ENCODE measurements around the gene TLE3.

Gene TLE3

GRCh38 chr15:70098461-70099166 is 897 bp upstream of the TLE3 start:
- DNase-seq: peak; percentile 18

DNA sequence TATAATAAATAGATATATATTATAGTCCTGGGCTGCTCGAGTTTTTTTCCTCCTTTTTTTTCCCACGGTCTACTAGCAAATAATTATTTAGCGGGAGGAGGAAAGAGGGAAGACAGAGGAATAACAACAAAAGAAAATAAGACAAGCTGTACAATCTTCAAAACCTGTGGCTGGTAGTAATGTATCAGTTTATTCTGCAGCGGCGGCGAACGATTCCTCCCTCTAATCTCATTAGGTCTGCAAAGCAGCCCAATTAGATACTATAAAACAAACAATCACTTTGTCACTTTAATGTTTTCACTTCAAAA is 390 bp upstream of the TLE3 start:
- DNase-seq: no peak

DNA sequence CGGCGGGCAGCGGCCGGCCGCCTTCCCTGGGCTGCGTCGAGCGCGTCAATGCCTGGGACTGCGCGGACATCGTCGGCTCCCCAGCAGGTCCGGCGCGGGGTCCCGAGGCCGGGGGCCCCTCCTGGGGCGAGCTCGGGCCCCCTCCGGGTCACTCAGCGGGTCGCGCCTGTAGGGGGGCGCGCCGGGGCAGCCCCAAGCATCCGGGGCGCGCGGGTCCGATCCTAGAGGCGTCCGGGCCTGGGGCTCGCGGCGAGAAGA is 725 bp downstream of the TLE3 start:
- DNase-seq: no peak

GRCh38 chr15:70096215-70097062 is 1.3 kb downstream of the TLE3 start:
- peak; percentile 14 for DNase-seq

- no peak for DNase-seq
Measured at GRCh38 chr15:70095408-70096214, 2.1 kb downstream of the TLE3 start.

- DNase-seq: peak; percentile 31
Measured at GRCh38 chr15:70094690-70095311, 2.9 kb downstream of the TLE3 start.

GRCh38 chr15:70093481-70094319 is 4.0 kb downstream of the TLE3 start:
- peak; percentile 78 for DNase-seq

DNA sequence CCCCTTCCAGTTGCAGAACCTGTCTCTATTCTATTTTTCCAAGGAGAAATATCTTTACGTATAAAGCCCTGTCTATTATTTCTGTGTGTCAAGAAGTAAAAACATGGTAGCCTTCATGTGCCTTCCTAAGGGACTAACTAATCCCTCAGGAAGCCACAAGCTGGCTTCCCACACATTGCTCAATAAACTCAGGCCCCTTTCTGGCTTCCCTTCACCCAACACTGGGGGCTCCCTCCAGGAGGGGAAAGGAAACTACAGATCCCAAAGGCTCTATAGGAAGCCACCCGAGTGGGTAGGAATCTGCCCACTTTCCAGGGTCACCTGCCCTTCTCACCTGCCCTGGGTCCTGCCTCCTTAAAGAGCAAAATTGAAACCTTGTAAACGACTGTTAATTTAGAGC is 4.6 kb downstream of the TLE3 start:
- no peak for DNase-seq

GRCh38 chr15:70092464-70093027 is 5.2 kb downstream of the TLE3 start:
- no peak for DNase-seq

GRCh38 chr15:70091726-70092463 is 5.8 kb downstream of the TLE3 start:
- peak; percentile 60 for DNase-seq

GRCh38 chr15:70090436-70091296 is 7.1 kb downstream of the TLE3 start:
- DNase-seq: no peak

GRCh38 chr15:70089692-70089971 is 8.1 kb downstream of the TLE3 start:
- DNase-seq: no peak

DNA sequence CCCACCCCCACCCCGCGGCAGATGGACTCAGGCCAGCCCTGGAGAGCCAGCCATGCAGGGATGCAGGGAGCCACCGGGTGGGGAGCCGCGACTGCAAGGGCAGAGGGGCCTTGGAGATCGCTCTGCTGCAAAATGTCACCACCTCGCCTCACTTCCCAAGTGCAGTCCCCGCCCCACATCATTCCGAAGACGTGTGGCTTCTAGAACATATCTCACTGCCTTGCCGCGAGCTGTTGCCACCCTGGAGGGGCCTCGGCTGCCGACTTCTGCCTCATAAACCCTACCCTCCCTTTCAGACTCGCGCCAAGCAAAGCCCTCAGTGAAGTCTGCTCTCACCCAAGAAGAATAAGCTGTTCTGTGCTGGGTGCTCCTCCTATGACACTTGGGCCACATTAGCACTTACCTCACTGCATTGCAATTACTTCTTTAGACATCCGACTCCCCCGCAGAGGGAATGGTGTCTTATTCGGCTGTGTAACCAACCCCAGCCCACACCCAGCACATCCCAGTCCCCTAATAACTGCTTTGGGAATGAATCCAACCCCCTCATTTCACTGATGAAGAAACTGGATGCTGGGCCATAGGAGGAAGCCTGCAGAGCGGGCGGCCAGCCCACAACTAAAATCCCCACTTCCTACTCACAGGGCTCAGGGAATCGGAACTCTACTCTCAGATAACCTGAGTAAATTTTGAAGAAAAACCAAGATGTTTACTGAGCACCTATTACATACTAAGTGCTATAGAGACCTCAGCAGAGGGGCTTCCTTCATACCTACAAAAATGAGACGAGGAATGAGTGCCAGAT is 8.6 kb downstream of the TLE3 start:
- no peak for DNase-seq

DNA sequence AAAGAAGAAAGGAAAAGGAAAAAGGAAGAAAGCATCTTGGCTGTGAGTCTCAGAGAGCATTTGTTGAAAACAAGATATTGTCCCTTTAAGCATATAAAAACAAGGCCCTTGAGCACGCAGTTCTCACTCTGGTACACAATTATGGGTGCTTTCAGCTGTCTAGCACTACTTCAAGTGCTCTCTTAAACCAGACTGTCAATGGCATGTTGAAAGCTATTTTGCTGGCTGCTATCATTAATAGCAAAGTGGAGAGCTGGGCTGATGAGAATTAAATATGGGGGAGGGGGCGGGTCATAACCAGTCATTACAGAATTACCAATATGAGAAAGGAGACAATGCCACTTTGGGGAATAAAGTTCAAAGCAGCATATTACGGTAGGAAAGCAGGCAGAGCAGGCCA is 9.3 kb downstream of the TLE3 start:
- peak; percentile 33 for DNase-seq

GRCh38 chr15:70087708-70088352 is 9.9 kb downstream of the TLE3 start:
- DNase-seq: no peak

DNA sequence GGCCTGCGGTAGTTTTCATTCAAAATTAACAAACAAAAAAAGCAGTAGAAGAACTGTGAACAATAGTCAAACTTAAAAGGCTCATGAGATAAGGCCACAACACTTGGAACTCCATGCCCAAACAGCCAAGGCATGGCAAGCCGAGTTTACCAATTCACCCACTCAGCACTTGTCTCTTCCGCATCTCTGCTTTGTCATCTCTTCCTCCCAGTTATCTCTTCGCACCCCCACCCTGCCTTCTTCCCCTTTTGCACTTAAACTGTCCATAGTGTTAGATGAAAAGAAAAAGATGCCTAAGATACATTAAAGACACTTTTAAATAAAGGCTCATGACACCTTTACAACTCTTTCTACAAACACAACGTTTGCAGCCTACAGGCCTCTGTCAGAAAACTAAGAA is 11.1 kb downstream of the TLE3 start:
- no peak for DNase-seq

GRCh38 chr15:70084461-70084860 is 13.3 kb downstream of the TLE3 start:
- DNase-seq: no peak

- DNase-seq: no peak
Measured at GRCh38 chr15:70083946-70084345, 13.8 kb downstream of the TLE3 start.

DNA sequence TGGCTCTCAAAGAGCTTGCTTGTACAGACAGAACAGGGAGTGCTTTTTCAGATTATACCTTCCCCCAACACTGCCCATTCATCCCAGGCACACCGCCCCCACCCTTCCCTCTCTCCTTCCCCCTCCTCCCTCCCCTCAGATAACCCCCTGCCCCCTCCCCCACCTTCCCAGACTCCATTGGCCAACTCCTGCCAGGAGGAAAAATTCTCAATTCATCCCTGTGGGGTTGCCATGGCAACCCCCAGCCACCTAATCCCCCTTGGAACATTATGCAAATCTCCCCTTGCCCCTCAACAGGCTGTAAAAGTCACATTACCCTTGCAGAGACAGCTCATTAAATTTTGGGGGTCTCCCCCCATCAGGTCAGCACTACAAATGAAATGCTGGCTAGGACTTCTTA is 14.3 kb downstream of the TLE3 start:
- no peak for DNase-seq
